ENCODE results near the gene MOCOS.

The MOCOS gene

DNA sequence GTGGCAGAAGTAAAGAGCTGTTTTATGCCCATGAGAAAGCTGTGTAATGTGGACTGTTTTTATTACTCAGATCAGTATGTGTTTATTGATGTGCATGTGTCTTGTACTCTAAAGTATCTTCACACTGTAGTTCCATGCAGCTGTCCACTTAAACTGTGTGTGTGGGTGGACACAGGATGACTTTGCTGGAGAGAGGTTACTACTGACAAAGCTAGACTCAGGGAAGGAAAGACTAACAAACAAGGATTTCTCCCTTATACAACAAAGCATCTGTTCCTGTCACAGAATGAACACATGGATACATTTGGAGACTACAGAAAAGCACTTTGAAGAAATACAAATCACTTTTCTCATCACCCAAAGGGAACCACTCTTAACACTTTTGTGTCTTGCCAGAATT is 120.2 kb downstream of the MOCOS start:
- no peak for DNase-seq

DNA sequence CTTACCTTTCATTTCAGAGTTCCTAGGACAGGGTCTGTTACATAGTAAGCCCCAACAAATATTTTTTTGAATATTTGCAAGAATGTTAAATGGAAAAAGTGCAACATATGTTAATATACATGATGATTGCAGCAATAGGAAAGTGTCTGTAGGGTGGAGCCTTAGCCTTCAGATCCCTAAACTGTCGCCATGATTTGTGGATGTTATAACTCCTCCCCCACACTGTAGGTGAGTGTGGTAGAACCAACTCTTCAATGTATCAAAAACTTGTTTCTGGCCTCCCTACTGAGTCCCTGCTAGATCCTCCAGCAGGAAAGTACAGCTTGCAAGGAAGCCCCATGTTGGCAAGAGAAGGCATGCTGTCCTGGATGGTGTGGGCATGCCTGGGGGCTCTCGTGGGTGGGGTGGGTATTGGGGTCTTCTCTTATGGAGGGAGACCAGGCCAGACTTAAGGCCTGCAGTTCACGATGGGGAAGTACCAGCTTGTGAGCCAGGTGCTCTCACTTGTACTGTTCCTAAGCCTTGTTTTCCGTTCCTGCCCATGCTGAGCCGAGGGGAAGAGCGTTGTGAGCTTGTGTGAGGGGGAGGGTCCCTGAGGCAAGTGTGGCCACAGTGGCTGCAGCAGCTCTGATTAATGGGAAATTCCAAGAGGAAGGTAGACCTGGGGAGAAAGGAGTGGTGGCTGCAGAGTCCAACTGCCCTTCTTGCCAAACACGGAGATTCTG is 121.6 kb downstream of the MOCOS start:
- no peak for DNase-seq

DNA sequence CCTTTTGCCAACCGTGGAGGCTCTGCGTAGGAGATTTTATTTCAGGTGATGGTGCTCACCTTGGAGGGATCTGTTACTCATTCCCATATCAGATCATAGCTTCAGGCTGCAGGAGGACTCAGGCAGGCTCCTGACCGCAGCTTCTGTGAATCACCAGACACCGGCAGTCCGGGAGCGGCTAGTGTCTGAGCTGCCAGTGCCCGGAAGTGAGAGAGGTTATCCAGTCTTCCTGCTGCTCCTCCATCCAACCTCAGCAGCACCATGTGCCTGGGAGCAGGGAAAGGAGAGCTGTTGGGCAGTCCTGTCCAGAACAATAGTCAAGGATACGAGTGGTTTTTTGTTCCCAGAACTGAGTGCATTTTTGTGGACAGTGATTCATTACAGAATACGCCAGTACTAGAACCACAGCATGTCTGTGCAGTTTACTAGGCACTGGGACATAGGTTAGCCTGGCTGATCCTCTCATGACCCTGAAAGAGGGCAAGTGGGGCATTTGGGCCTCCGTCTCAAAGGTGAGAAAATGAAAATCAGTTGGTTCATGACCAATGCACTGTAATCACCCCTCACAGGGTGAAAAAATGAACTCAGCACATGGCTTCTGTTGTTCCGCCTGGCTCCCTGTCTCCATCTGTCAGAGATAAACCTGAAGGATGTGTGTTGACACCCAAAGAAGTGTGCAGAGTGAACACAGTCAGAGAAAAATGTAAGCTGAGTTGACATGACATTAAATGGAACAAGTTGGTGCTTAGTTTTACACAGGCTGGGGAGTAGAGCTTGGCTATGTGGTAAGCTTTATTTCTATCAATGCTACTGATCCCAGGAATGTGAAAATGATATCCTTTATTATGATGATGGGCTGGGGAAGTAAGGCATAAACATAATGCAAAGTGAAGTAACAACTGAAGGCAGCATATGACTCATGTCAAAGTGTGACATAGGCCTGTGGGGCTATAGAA is 122.4 kb downstream of the MOCOS start:
- no peak for DNase-seq

DNA sequence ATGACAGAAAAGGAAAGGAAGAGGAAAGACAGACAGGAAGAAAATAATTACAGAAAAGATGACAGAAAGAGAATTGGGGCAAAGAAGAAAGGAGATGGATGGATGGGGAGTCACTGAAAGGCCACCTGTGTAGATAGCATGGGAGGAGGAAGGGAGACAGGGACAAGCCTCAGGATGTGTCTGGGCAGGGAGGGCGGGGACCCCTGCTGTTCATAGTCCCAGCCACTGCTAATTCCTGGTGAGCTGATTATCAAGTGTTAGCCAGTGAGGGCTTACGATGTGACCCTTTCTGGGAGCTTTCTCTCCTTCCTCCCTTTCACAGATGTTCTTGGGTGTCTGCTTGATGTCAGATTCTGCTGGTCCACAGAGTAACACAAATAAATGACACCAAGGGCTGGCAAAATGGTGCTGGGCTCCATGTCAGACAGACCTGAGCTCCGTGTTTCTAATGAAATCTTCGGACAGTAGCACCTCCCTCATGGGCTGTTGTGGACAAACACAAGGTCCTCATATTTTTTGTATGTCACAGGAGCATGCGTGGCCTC is 123.8 kb downstream of the MOCOS start:
- DNase-seq, result no peak

DNA sequence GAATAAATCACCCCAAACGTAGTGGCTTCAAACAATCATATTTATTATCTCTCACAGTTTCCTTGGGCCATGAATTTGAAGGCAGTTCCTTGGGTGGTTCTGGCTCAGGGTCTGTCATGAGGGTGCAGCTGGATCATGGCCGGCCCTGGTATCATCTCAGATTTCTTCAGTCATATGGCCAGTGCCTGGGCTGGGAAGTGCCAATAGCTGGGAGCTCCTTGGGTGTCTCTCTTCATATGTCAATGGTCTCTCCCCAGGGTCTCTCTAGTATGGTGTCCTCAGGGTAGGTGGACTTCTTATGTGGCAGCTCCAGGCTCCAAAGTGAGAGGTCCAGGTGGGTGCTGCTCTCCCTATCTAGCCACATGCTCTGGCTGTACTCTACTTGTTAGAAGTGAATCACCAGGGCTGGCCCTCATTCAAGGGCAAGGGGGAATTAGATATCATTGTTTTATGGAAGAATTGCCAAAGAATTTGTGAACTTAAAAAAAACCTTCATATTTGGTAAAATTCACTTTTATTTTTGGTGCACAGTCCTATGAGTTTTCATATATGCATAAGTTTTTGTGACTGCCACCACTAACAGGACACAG is 125.6 kb downstream of the MOCOS start:
- no peak for DNase-seq

DNA sequence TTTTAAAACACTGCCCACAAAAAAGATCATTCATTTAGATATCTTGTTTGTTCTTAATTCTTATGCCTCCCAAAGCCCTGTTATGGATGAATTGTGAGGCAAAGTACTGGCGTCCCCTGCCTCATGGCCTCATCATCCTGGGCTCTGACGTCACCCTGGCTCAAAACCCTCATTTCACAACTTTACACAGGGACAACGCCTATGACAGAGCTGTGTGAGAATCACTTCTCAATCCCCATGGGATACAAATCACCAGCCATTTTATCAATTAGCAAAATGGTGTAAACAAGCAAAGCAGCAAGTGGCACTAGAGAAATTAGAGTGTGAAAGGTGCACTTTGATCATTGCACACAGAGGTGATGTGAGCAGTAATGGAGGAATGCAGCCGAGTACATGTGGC is 126.8 kb downstream of the MOCOS start:
- DNase-seq, result no peak

DNA sequence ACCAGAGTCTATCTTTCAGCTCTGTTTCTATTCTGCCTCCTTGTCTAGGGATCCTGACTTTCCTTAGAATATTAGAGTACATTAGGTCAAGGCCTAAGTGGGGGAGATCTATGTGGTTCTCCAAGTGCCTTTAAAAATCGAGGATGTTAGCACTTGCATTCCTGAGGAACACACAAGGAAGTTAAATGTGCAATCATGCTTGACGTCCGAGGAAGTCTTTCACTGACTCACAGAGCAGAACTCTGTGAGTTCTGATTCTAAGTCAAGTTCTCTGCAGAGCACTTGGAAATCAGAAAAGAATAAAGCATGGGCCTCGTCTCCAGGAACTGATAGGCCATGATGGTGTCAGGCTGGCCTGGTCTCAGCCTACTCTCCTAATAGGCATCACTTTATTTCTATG is 127.5 kb downstream of the MOCOS start:
- no peak for DNase-seq

DNA sequence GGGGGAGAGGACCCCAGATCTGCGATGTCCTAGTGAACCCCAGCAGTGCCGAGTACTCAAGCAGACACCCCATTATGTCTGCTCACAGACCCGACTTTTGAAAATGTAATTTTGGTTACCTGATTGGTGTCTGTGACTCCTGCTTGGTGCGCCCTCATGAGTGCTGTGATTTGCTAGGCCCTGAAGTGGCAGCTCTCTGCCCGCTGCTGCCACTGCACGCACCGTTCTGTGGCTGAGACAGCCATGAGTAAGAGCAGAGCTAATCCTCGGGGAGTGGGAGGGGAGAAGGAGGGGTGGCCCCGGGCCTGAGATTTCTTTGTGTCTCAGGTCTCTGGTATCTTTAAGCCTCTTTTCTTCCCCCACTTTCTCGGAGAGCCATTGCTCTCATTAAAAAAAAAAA is 128.4 kb downstream of the MOCOS start:
- DNase-seq, result no peak

DNA sequence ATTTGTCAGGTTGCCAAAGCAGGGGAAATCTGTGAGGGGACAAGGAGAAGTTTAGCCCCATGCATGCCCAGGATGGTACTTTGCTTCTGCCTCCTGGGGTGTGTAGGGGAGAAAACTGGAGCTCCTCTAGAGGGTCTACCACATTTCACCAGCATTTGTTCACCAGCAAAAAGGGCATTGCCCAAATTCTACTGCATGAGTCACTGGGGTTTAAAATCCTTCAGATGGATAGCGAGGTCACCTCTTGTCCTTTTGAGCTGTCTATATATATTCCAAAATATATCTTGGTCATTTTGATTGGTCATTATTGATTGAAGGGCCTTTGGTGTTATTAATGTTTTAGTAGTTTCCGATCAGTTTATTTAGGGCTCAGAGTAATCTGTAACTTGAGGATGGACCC is 128.9 kb downstream of the MOCOS start:
- DNase-seq, result no peak
